ENCODE measurements around the gene RNF224.

Gene RNF224

GRCh38 chr9:137227054-137227852 lies at the start of gene RNF224:
RNF224 (plus strand) TSS chr9:137227502; CDS start chr9:137228336, 834 bp downstream.
- FAIRE-seq, result no peak

- FAIRE-seq, result no peak
Observed at GRCh38 chr9:137178201-137178938, 48.9 kb upstream of the RNF224 start.

GRCh38 chr9:137178939-137179630 lies 48.2 kb upstream of the RNF224 start:
- FAIRE-seq, result no peak

- no peak for FAIRE-seq
Observed at GRCh38 chr9:137179761-137180160, 47.5 kb upstream of the RNF224 start.

GRCh38 chr9:137180491-137180890 lies 46.8 kb upstream of the RNF224 start:
- FAIRE-seq, result no peak

GRCh38 chr9:137181680-137182079 lies 45.6 kb upstream of the RNF224 start:
- no peak for FAIRE-seq

- no peak for FAIRE-seq
Observed at GRCh38 chr9:137182836-137183235, 44.5 kb upstream of the RNF224 start.

- FAIRE-seq, result no peak
Observed at GRCh38 chr9:137183980-137184595, 43.2 kb upstream of the RNF224 start.

- FAIRE-seq, result no peak
Observed at GRCh38 chr9:137184881-137185660, 42.2 kb upstream of the RNF224 start.

GRCh38 chr9:137185921-137186320 lies 41.4 kb upstream of the RNF224 start:
- FAIRE-seq, result no peak

- no peak for FAIRE-seq
Observed at GRCh38 chr9:137186385-137186784, 40.9 kb upstream of the RNF224 start.

GRCh38 chr9:137187386-137187785 lies 39.9 kb upstream of the RNF224 start:
- no peak for FAIRE-seq

GRCh38 chr9:137188086-137188489 lies 39.2 kb upstream of the RNF224 start:
- FAIRE-seq, result no peak

- FAIRE-seq, result no peak
Observed at GRCh38 chr9:137188490-137189296, 38.6 kb upstream of the RNF224 start, which contains the start of the genes ANAPC2 and SSNA1. ANAPC2 (minus strand) TSS chr9:137188560; CDS start chr9:137188532, 28 bp downstream. SSNA1 (plus strand) TSS chr9:137188676; CDS start chr9:137188727, 51 bp downstream.

GRCh38 chr9:137189297-137190295 lies 37.7 kb upstream of the RNF224 start:
- FAIRE-seq, result no peak

- FAIRE-seq, result no peak
Observed at GRCh38 chr9:137190315-137190856, 36.9 kb upstream of the RNF224 start.

GRCh38 chr9:137191245-137191644 lies 36.1 kb upstream of the RNF224 start:
- no peak for FAIRE-seq

GRCh38 chr9:137191691-137192447 lies 35.4 kb upstream of the RNF224 start:
- FAIRE-seq, result no peak

- no peak for FAIRE-seq
Observed at GRCh38 chr9:137192448-137192780, 34.9 kb upstream of the RNF224 start.

All from A204.1 (cell line).